H9 (cell line): Measurements from ENCODE around the gene UPF1. TPM values are rescaled to one million over a fixed set of nuclear protein-coding genes. Genes with fewer than 3 reads are reported as not detected.

Source experiments
- DNase-seq: peaks from one replicate; pipeline ENCODE4 v3.0.0-alpha.2; 2017
- H2AFZ ChIP-seq: one replicate; pipeline ENCODE4 v1.6.1; 2013; ENCODE audit warnings: mild to moderate bottlenecking, low read length, control low read depth, moderate library complexity
- H2AK5ac ChIP-seq: 2 replicates; pipeline ENCODE4 v1.6.1; 2013; ENCODE audit warnings: low read length, control low read depth, mixed read lengths; ENCODE audit not compliant: insufficient read length
- H2BK120ac ChIP-seq: one replicate; pipeline ENCODE4 v1.6.1; 2013; ENCODE audit warnings: low read depth, mild to moderate bottlenecking, low read length, control low read depth, inconsistent platforms; ENCODE audit not compliant: poor library complexity, severe bottlenecking
- H2BK12ac ChIP-seq: 2 replicates; pipeline ENCODE4 v1.6.1; 2013; ENCODE audit warnings: low read length, control low read depth, mixed read lengths, low read depth; ENCODE audit not compliant: insufficient read length
- H2BK15ac ChIP-seq: 2 replicates; pipeline ENCODE4 v1.6.1; 2013; ENCODE audit warnings: low read depth, low read length, control low read depth
- H2BK20ac ChIP-seq: one replicate; pipeline ENCODE4 v1.6.1; 2013; ENCODE audit warnings: low read depth, mild to moderate bottlenecking, low read length, control low read depth, inconsistent platforms; ENCODE audit not compliant: poor library complexity, severe bottlenecking
- H2BK5ac ChIP-seq: 2 replicates; pipeline ENCODE4 v1.6.1; 2013; ENCODE audit warnings: low read length, control low read depth, mixed read lengths; ENCODE audit not compliant: insufficient read length
- H3K14ac ChIP-seq: 2 replicates; pipeline ENCODE4 v1.6.1; 2013; ENCODE audit warnings: low read length, control low read depth; ENCODE audit not compliant: insufficient read depth
- H3K18ac ChIP-seq: 2 replicates; pipeline ENCODE4 v1.6.1; 2013; ENCODE audit warnings: low read depth, mild to moderate bottlenecking, mixed read lengths, low read length, control low read depth; ENCODE audit not compliant: insufficient read length
- H3K23ac ChIP-seq: 2 replicates; pipeline ENCODE4 v1.6.1; 2013; ENCODE audit warnings: low read length, control low read depth, mixed read lengths, low read depth; ENCODE audit not compliant: insufficient read length
- H3K23me2 ChIP-seq: 2 replicates; pipeline ENCODE4 v1.6.1; 2013; ENCODE audit warnings: low read depth, mild to moderate bottlenecking, mixed read lengths, low read length, control low read depth; ENCODE audit not compliant: insufficient read length, poor library complexity, severe bottlenecking
- H3K27ac ChIP-seq: 2 replicates; pipeline ENCODE4 v1.5.1; 2013; ENCODE audit warnings: low read length, control low read depth, mixed read lengths, low read depth; ENCODE audit not compliant: insufficient read length
- H3K27me3 ChIP-seq: 2 replicates; pipeline ENCODE4 v1.6.1; 2013; ENCODE audit warnings: low read length, control low read depth, inconsistent platforms; ENCODE audit not compliant: insufficient read depth
- H3K4ac ChIP-seq: 2 replicates; pipeline ENCODE4 v1.6.1; 2013; ENCODE audit warnings: low read depth, mild to moderate bottlenecking, control low read depth, inconsistent platforms, low read length, moderate library complexity
- H3K4me1 ChIP-seq: 2 replicates; pipeline ENCODE4 v1.6.1; 2013; ENCODE audit warnings: low read length, control low read depth, inconsistent platforms; ENCODE audit not compliant: insufficient read depth
- H3K4me2 ChIP-seq: 2 replicates; pipeline ENCODE4 v1.6.1; 2013; ENCODE audit warnings: low read length, control low read depth, mixed read lengths; ENCODE audit not compliant: insufficient read length, insufficient read depth
- H3K56ac ChIP-seq: 2 replicates; pipeline ENCODE4 v1.6.1; 2013; ENCODE audit warnings: low read depth, mild to moderate bottlenecking, mixed read lengths, low read length, control low read depth; ENCODE audit not compliant: insufficient read length
- H3K79me1 ChIP-seq: 2 replicates; pipeline ENCODE4 v1.6.1; 2013; ENCODE audit warnings: low read depth, mild to moderate bottlenecking, moderate library complexity, low read length, control low read depth, inconsistent platforms; ENCODE audit not compliant: insufficient read depth, poor library complexity, severe bottlenecking
- H3K79me2 ChIP-seq: 2 replicates; pipeline ENCODE4 v1.6.1; 2013; ENCODE audit warnings: low read length, control low read depth, inconsistent platforms; ENCODE audit not compliant: insufficient read depth
- H3K9ac ChIP-seq: 2 replicates; pipeline ENCODE4 v1.6.1; 2013; ENCODE audit warnings: low read length, control low read depth, mixed read lengths; ENCODE audit not compliant: insufficient read length; ENCODE audit errors: extremely low read depth
- H3K9me3 ChIP-seq: one replicate; pipeline ENCODE4 v1.6.1; 2013; ENCODE audit warnings: low read depth, low read length, inconsistent platforms; ENCODE audit not compliant: control insufficient read depth
- H3T11ph ChIP-seq: one replicate; pipeline ENCODE4 v1.6.1; 2013; ENCODE audit warnings: mild to moderate bottlenecking, low read length, control low read depth, inconsistent platforms
- H4K20me1 ChIP-seq: one replicate; pipeline ENCODE4 v1.6.1; 2013; ENCODE audit not compliant: control insufficient read depth, insufficient read length, insufficient read depth
- H4K5ac ChIP-seq: 2 replicates; pipeline ENCODE4 v1.6.1; 2013; ENCODE audit warnings: low read depth, mild to moderate bottlenecking, mixed read lengths, low read length, control low read depth; ENCODE audit not compliant: insufficient read length
- H4K8ac ChIP-seq: replicated peaks from 2 replicates; pipeline ENCODE4 v1.6.1; 2013; ENCODE audit warnings: low read length, control low read depth, mixed read lengths, low read depth; ENCODE audit not compliant: insufficient read length
- H4K91ac ChIP-seq: 2 replicates; pipeline ENCODE4 v1.6.1; 2013; ENCODE audit warnings: low read depth, mild to moderate bottlenecking, moderate library complexity, mixed read lengths, low read length, control low read depth; ENCODE audit not compliant: insufficient read length
- H3K27ac Mint-ChIP-seq, 3 experiments: 2 replicates in 2 of 3; 3 replicates in 1 of 3; pipeline ENCODE4 v1.8.0; 2020 to 2021; ENCODE audit warnings: mixed read lengths in 3 of 3, mild to moderate bottlenecking in 1 of 3, moderate library complexity in 1 of 3
- H3K27me3 Mint-ChIP-seq: 2 replicates; pipeline ENCODE4 v1.8.0; 2021; ENCODE audit warnings: low read depth, mild to moderate bottlenecking, moderate library complexity, mixed read lengths
- H3K36me3 Mint-ChIP-seq, 3 experiments: 2 replicates in 2 of 3; 3 replicates in 1 of 3; pipeline ENCODE4 v1.8.0; 2020 to 2021; ENCODE audit warnings: low read depth in 3 of 3, mixed read lengths in 3 of 3; ENCODE audit not compliant: insufficient read depth in 1 of 3
- H3K4me1 Mint-ChIP-seq, 2 experiments: 2 replicates each; pipeline ENCODE4 v1.8.0; 2020; ENCODE audit warnings: mixed read lengths in 2 of 2
- H3K4me3 Mint-ChIP-seq, 2 experiments: 2 replicates in 1 of 2; 3 replicates in 1 of 2; pipeline ENCODE4 v1.8.0; 2020 to 2021; ENCODE audit warnings: mild to moderate bottlenecking in 2 of 2, mixed read lengths in 2 of 2, moderate library complexity in 1 of 2
- H3K9me3 Mint-ChIP-seq, 2 experiments: 2 replicates in 1 of 2; 3 replicates in 1 of 2; pipeline ENCODE4 v1.8.0; 2020; ENCODE audit warnings: mild to moderate bottlenecking in 2 of 2, mixed read lengths in 2 of 2, moderate library complexity in 1 of 2
- WGBS: extraction: QIAGEN DNeasy Blood & Tissue Kit; methylation state at CpG from one replicate; pipeline ENCODE4 v1.1.7; 2013; ENCODE audit warnings: missing lambda C conversion rate, low lambda C conversion rate, mixed read lengths; ENCODE audit not compliant: insufficient read length; ENCODE audit errors: extremely low coverage; 5-methylcytosine and 5-hydroxymethylcytosine counted together
- total RNA-seq: library from RNA; stranded (reverse); gene quantifications from 2 replicates; pipeline ENCODE4 v1.2.1, GENCODE V29; 2021
- TF ChIP-seq, protein P1 (sequence below): fragments of 200-600 bp; sonication (generic); conservative IDR thresholded peaks from 3 replicates; pipeline ENCODE4 v1.8.0; 2021; ENCODE audit warnings: antibody characterized with exemption, mild to moderate bottlenecking

Gene UPF1
- total RNA-seq, 1 experiment from 2014 or later: 85.4 TPM

DNA sequence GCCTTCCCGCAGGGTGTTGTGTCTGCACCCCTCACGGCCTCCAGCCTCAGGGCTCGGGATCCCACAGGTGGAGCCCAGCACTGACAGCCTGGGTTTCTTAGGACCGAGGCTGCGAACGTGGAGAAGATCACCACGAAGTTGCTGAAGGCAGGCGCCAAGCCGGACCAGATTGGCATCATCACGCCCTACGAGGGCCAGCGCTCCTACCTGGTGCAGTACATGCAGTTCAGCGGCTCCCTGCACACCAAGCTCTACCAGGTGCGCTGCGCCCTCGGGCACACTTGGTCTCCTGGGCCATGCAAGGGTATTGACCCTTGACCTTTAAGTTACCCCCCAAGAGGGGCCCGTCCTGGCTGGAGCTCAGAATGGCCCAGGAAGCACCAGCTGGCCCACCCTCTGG is 29.0 kb downstream of the UPF1 start:
- Histone ChIP-seq H3K4ac (no peak overlapping the region), H3K23me2 (no peaks in the 10 kb centered on the region), H3K79me1 (no peaks in the 10 kb centered on the region), H4K20me1 (no peaks in the 10 kb centered on the region), H3K14ac (no peak overlapping the region), H4K8ac (no peak overlapping the region), H3K56ac (no peak overlapping the region), H2BK120ac (no peak overlapping the region), H3K27ac (no peak overlapping the region), H3K9ac (no peak overlapping the region), H2BK15ac (no peak overlapping the region), H3K18ac (no peak overlapping the region), H2AK5ac (no peak overlapping the region), H3T11ph (no peak overlapping the region), H2BK20ac (no peak overlapping the region), H2AFZ (no peak overlapping the region), H4K91ac (no peak overlapping the region), H3K4me1 (no peaks in the 10 kb centered on the region), H2BK12ac (no peak overlapping the region), H3K9me3 (no peaks in the 10 kb centered on the region), H3K27me3 (no peaks in the 10 kb centered on the region), H2BK5ac (no peak overlapping the region), H3K23ac (no peak overlapping the region), H3K4me2 (no peak overlapping the region), H3K79me2 (no peaks in the 10 kb centered on the region), H4K5ac (no peak overlapping the region)
- no peak overlapping the region for H3K27ac Mint-ChIP-seq
- no CpG with 5 or more reads among the region's 17 CpGs for WGBS
- no peak for DNase-seq
- no peaks in the 10 kb centered on the region for H3K4me1 Mint-ChIP-seq
- H3K27me3 Mint-ChIP-seq: no peaks in the 10 kb centered on the region
- no peak overlapping the region for H3K4me3 Mint-ChIP-seq
- no peaks in the 10 kb centered on the region for H3K9me3 Mint-ChIP-seq
- peaks cover 35 to 85% (median 84%) of the 10 kb centered on the region in 3 experiments for H3K36me3 Mint-ChIP-seq
- TF ChIP-seq, protein P1, sequence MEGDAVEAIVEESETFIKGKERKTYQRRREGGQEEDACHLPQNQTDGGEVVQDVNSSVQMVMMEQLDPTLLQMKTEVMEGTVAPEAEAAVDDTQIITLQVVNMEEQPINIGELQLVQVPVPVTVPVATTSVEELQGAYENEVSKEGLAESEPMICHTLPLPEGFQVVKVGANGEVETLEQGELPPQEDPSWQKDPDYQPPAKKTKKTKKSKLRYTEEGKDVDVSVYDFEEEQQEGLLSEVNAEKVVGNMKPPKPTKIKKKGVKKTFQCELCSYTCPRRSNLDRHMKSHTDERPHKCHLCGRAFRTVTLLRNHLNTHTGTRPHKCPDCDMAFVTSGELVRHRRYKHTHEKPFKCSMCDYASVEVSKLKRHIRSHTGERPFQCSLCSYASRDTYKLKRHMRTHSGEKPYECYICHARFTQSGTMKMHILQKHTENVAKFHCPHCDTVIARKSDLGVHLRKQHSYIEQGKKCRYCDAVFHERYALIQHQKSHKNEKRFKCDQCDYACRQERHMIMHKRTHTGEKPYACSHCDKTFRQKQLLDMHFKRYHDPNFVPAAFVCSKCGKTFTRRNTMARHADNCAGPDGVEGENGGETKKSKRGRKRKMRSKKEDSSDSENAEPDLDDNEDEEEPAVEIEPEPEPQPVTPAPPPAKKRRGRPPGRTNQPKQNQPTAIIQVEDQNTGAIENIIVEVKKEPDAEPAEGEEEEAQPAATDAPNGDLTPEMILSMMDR: no peak
